ENCODE data around the gene ARHGDIA.

ARHGDIA gene

DNA sequence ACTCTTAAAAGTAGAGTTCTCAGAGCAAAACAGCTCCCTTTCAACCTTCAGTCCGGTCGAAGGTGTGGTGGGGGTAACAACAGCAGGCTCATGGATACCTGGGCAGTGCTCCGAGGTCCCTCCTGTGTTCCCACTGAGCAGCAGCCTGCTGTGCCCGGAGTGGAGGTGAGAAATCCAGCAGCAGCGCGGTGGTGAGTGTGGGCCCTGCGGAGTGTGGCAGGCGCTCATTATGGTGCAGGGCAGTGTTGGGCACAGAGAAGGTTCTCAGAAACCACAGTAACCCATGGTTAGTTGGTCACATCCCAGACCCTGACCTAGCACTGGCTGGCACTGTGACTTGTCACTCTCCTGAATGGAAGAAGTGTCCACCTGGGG, 5.8 kb downstream of the ARHGDIA start:
- DNase-seq (ENCODE audit: low read depth in 2 of 2) = no peak

- no peak for DNase-seq (ENCODE audit: low read depth in 2 of 2)
These were observed 7.0 kb downstream of the ARHGDIA start for GRCh38 chr17:81863833-81864768.

GRCh38 chr17:81863123-81863675, 7.9 kb downstream of the ARHGDIA start:
- no peak for DNase-seq (ENCODE audit: low read depth in 2 of 2)

GRCh38 chr17:81860756-81861568, 10.2 kb downstream of the ARHGDIA start:
- DNase-seq (ENCODE audit: low read depth in 2 of 2) = peak; percentile 98 to 99

- no peak for DNase-seq (ENCODE audit: low read depth in 2 of 2)
These were observed 11.0 kb downstream of the ARHGDIA start, which contains the start of gene P4HB for GRCh38 chr17:81859906-81860755. Gene P4HB, minus strand, starts transcription at chr17:81860535. Its CDS starts 64 bp downstream, at chr17:81860471.

GRCh38 chr17:81858967-81859905, 11.9 kb downstream of the ARHGDIA start:
- DNase-seq (ENCODE audit: low read depth in 2 of 2) = no peak

DNA sequence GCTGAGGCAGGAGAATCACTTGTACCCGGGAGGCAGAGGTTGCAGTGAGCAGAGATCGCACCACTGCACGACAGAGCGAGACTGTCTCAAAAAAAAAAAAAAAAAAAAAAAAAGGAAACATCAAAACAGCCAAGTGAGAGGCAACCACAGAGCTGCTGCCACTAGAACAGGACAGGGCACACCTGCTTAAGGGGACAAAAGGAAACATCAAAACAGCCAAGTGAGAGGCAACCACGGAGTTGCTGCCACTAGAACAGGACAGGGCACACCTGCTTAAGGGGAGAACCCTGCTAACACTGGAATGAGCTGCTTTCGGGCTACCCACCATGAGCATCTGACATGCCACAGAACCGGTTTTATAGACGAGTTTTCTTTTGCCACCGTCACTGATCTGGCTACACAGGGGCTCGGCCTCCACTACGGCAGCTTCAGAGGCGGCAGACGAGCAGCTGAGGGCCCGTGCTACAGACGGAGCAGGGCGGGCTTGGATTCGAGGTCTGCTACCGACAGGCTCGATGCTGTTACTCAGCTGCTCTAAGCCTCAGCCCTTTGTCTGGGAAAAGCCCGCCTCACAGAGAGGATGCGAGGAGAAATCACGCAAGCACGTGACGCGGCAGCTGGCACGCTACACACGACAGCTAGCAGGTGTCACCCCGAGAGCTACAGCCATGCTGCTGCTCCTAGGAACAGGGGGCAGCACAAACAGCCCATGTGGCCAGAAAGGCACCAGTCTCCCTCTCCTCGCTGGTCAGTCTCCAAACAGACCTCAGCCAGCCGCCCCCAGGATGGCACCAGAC, 12.8 kb downstream of the ARHGDIA start:
- DNase-seq (ENCODE audit: low read depth in 2 of 2) = no peak

DNA sequence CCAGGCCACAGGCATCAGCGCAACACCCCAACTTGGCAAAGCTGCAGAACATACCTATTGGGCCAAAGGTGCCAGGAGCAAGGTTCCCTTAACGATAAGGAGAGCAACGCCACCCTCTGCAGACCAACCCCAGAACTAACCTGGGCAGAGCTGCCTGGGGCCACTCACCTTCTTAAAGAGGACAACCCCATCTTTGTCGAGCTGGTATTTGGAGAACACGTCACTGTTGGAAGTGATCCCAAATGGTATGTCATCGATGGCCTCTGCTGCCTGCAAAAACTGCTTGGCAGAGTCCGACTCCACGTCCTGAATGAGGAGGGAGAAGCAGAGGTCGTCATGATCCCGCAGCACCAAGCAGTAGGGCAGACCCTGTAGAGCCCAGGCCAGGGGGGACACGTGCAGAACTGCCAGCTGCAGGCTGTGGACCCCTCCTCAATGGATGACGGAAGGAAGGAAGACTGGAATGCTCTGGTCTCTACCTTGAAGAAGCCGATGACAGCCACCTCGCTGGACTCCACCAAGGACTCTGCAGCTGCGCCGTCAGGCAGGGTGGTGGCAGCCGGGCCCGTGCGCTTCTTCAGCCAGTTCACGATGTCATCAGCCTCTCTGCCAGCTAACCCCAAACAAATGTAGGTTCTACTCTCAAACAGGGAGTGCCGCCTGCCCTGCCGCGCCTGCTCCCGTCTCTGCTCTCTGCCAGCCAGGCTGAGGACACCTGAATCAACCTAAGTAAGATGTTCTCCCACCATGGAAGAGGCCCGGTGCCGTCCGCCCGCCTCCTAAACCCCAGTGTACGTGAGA, 16.0 kb downstream of the ARHGDIA start:
- DNase-seq (ENCODE audit: low read depth in 2 of 2) = no peak

DNA sequence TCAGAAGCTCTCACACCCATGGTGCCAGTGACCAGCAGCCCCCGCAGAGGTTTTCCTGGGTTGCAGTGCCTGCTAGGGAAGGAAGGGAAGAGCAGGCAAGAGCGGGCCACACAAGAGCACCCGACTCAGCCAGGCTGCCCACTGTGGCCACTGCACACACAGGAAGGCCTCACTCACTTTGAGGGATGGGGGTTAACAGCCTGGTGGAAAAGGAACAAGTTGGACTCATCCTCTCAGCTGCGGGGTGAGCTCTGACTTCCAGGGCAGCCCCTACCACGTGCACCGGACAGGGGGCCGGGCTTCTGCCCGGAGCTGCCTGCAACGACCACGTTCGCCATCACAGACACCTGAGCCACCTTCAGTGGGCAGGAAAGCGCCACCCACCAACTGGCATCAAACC, 18.9 kb downstream of the ARHGDIA start:
- DNase-seq (ENCODE audit: low read depth in 2 of 2) = no peak

DNA sequence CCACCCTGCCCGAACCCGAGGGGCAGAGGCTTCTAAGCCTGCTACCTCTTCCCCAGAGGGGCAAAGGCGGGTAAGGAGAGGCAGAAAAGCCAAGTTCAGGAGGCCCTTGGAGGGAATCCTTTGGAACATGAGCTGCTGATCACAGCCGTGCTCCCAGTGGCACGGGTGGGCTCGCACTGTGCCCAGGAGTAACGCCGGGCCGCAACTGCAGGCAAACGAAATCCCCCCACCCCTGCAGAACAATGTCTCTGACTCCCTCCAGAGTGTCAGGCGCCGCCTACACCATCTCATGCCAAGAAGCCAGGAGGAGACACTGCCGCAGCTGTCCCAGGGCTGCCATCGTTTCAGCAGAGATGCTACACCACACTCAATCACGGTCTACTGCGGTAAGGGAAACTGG, 19.7 kb downstream of the ARHGDIA start:
- DNase-seq (ENCODE audit: low read depth in 2 of 2) = no peak

DNA sequence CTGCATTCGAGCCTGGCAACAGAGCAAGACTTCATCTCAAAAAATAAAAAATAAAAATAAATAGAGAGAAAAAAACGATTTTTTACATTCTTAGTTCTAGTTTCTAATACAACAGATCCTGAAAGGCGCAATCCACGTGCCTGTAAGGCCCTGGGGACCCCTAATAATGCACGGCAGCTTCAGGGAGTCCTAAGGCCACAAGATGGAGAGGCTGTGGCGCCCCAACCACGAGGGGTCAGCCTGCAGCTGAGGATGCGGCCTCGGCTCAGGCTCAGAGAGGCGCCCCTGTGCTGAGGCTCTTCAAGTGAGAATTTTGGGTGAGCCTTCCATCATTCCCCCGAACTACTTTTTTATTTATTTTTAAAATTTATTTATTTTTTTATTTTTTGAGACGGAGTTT, 21.7 kb downstream of the ARHGDIA start:
- no peak for DNase-seq (ENCODE audit: low read depth in 2 of 2)

GRCh38 chr17:81846743-81847689, 24.1 kb downstream of the ARHGDIA start:
- DNase-seq (ENCODE audit: low read depth in 2 of 2) = no peak

DNA sequence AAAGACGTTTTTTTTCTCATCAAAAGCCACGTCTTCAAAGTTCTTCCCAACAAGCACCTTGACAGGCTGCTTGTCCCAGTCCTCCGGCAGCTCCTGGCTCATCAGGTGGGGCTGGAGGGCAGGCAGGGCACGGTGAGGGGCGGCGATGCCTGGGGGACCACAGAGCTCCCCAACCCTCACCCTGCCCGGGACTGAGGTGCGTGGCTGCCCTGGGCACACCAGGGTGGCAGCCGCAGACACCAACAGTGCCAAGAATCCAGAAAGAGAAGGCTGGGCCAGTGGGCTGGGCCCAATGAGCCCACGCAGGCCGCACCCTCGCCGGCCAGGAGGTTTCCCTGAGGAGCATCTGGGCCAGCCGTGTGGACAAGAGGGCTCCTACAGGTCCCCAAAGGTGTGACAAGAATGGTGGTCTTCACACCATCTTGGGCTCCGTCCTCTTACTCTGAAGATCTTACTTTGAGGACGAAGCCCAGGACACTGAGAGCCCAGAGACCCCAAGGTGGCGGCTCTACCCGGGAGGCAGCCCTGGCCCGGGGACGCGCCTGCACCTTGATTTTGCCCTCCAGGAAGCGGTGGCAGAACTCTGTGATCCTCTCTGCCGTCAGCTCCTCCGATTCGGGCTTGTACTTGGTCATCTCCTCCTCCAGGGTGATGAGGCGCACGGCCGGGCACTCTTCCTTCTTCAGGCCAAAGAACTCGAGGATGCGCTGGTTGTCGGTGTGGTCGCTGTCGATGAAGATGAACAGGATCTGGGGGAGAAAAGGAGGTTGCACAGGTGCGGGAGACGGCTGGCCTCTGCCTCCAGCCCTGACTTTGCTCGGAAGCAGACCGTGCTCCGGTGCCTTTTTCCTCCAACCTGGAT, 25.0 kb downstream of the ARHGDIA start:
- no peak for DNase-seq (ENCODE audit: low read depth in 2 of 2)

DNA sequence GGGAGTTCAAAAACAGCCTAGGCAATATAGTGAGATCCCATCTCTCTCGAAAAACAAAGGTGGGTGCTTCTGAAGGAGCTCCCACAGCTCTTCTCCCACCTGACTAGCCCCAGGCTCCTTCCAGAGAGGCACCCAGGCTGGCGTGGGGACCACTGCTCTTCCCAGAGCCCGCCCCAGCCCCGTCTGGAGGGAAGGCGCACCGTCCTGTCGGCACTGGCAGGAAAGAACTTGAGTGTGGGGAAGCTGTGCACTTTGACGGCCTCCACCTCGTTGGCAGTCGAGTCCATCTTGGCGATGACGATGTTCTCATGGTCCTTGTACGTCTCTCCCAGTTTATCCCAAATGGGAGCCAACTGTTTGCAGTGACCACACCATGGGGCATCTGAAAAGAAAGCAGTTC, 25.8 kb downstream of the ARHGDIA start:
- DNase-seq (ENCODE audit: low read depth in 2 of 2) = no peak

DNA sequence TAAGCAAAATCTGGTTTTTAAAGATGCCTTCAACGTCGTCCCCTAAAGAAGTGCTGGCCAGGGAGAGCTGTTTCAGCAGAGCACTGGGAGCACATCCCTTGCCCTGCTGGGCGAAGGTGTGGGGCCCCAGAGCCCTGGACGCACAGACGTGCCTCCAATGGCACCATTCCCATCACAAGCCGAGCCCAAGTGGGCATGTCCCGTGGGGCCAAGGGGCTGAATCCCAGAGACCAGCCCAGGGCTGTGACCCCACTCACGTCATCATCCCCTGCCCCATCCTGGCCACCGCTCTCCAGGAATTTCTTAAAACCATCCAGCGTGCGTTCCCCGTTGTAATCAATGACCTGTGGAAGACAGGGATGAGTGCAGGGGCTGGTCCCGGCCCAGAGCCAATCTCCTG, 26.2 kb downstream of the ARHGDIA start:
- DNase-seq (ENCODE audit: low read depth in 2 of 2) = no peak

DNA sequence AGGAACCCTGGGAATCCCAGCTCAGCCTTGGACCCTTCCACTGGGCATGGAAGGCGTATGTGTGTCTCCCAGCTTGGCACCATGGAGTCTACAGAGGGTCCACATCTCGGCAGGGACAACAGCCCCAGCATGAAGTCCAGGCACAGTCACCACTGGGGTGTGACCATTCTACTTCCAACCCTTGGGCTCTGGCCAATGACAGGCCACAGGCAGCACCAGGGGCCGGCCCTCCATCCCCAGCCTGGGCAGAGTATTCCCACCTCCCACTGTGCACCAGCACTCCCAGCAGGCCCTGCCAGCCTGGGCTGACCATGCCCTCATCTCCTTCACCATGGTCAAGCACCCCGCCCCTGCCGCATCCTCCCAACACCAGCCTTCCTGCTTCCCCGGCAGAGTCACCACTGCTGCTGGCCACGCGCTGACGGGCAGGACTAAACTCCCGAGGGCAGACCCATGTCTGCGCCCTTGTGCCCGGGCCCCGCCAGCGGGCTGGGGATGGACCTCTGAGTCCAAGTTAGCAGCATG, 26.7 kb downstream of the ARHGDIA start:
- no peak for DNase-seq (ENCODE audit: low read depth in 2 of 2)

Measured in stimulated activated CD8-positive, alpha-beta memory T cell treated with anti-CD3 and anti-CD28 coated beads, Interleukin-2, amount 100 ng/mL, for 1 hour (primary cell).